ENCODE data around the gene DLG4. TPM values are rescaled to one million over a fixed set of nuclear protein-coding genes. Genes with fewer than 3 reads are reported as not detected.

DLG4 gene
- total RNA-seq, 2 experiments from 2014 or later = 15.4 to 27.3 TPM

GRCh38 chr17:7235693-7236665 is 16.3 kb upstream of the DLG4 start:
- Histone ChIP-seq H2AFZ (ENCODE audit: low read length) (no peak overlapping the region), H3K9me3 (ENCODE audit: low read length) (no peaks in the 10 kb centered on the region), H3K4me2 (ENCODE audit: low read length) (peak overlapping the region; percentile 98), H3K4me1 (ENCODE audit: insufficient read depth, low read length, poor library complexity, severe bottlenecking) (peaks cover 53% of the 10 kb centered on the region), H3K36me3 (ENCODE audit: insufficient read depth, low read length) (peaks cover 56% of the 10 kb centered on the region), H4K20me1 (ENCODE audit: insufficient read depth, low read length) (peaks cover 19% of the 10 kb centered on the region), H3K9me2 (ENCODE audit: insufficient read depth, low read length) (no peaks in the 10 kb centered on the region), H3K27ac (ENCODE audit: low read depth, low read length, poor library complexity, severe bottlenecking) (peak overlapping the region; percentile 65), H3K79me2 (ENCODE audit: insufficient read depth, low read depth, low read length) (peaks cover 53% of the 10 kb centered on the region), H3K4me3 (ENCODE audit: low read depth, low read length, poor library complexity, severe bottlenecking) (peak overlapping the region; percentile 97)
- no peak for DNase-seq (ENCODE audit: low spot score)
- CTCF ChIA-PET (ENCODE audit: unreplicated experiment) = no interaction called here
- no peak for TF ChIP-seq CTCF (conservative IDR thresholded peaks at IDR 0.05; ENCODE audit: low read length)
- TF ChIP-seq EZH2phosphoT487 (IDR thresholded peaks at IDR 0.05; ENCODE audit: borderline replicate concordance, low read depth, low read length) = no peak
- intact Hi-C loops (cut with micrococcal nuclease; ENCODE audit: unreplicated experiment) = loop anchor here (5.0 kb wide), 1 partner anchor 246 kb away; the partner anchor contains the start of genes POLR2A and SLC35G6
- TSS peak; percentile 45 for BruUV-seq (replicated peaks)
- POLR2A ChIA-PET = no interaction called here

DNA sequence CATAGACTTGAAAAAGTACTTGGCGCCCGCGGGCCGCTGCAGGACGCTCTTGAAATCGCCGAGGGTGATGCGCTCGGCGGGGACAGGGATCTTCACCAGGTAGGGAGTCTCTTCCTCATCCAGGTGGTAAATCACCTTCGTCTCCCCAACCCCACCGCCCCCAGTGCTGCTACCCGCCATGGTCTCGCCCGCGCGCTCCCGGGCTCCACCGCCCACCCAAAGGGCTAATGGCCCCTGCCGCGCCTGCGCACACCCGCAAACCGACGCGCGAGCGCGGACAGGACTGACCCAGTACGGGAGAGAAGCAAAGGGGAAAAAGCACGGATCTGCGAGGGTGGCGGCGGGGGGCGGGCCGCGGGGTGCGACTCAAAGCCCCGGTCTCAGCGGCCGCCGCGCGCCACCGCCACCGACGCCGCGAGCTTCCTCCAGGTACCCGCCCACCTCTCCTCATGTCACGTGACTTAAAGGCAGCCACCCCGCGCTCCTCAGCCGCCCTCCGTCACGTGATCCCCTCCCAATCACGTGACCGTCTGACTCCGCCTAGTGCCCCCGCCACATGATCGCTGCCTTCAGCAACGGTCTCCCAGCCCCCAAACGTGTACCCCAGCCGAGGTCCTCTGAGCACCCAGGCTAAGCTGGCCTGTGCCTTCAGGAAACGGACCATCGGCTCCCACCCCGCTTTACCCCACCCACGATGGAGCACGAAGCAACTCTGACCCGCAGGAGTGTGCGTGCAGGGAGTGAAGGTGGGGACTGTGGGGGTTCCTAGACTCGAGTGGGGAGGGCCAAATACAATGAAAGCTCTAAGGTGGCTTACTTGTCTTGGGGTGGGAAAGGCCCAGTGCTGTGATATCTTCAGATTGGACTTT is 14.7 kb upstream of the DLG4 start, which contains the start of gene DVL2:
TSS of gene DVL2 (minus strand) at position 435 of the 869 bp plus-strand sequence. CDS start at position 180, 255 bp downstream.
- ChIA-PET CTCF (ENCODE audit: unreplicated experiment) (interaction anchor here (0.6 to 2.4 kb wide), 2 partner anchors 13 to 792 kb away, joined by 3 to 7 read pairs; no protein-coding TSS in a partner anchor), POLR2A (no interaction called here)
- Histone ChIP-seq H2AFZ (ENCODE audit: low read length) (peak within 1 kb of the TSS; percentile 29; the same call in 1 of the 2 replicates), H3K36me3 (ENCODE audit: insufficient read depth, low read length) (peaks cover 64% of the 10 kb centered on the region), H4K20me1 (ENCODE audit: insufficient read depth, low read length) (peaks cover 19% of the 10 kb centered on the region), H3K4me1 (ENCODE audit: insufficient read depth, low read length, poor library complexity, severe bottlenecking) (peaks cover 40% of the 10 kb centered on the region), H3K27ac (ENCODE audit: low read depth, low read length, poor library complexity, severe bottlenecking) (peak within 1 kb of the TSS; percentile 65), H3K79me2 (ENCODE audit: insufficient read depth, low read depth, low read length) (peaks cover 59% of the 10 kb centered on the region), H3K4me3 (ENCODE audit: low read depth, low read length, poor library complexity, severe bottlenecking) (peak within 1 kb of the TSS; percentile 97), H3K9me2 (ENCODE audit: insufficient read depth, low read length) (no peaks in the 10 kb centered on the region), H3K9me3 (ENCODE audit: low read length) (no peaks in the 10 kb centered on the region), H3K4me2 (ENCODE audit: low read length) (peak within 1 kb of the TSS; percentile 98)
- TF ChIP-seq EZH2phosphoT487 (IDR thresholded peaks at IDR 0.05; ENCODE audit: borderline replicate concordance, low read depth, low read length) = no peak
- no peak for TF ChIP-seq CTCF (conservative IDR thresholded peaks at IDR 0.05; ENCODE audit: low read length)
- DNase-seq (ENCODE audit: low spot score) = peak; percentile 96
- BruUV-seq (replicated peaks) = TSS peak; percentile 53
- intact Hi-C loops (cut with micrococcal nuclease; ENCODE audit: unreplicated experiment) = loop anchor here (1.0 kb wide), 1 partner anchor 13 kb away; no protein-coding TSS in a partner anchor
